Trophoblast cell (in vitro differentiated cells and primary cell): Measurements from ENCODE around the gene TNPO2.

Experiments used
- DNase-seq, 2 donors: peaks; one replicate each; pipeline ENCODE4 v3.0.0-alpha.2; 2016
- H2AFZ ChIP-seq: 2 replicates; pipeline ENCODE4 v1.6.1; 2013; ENCODE audit warnings: low read length, moderate library complexity, mild to moderate bottlenecking; ENCODE audit not compliant: insufficient read depth, poor library complexity
- H2AK5ac ChIP-seq: 2 replicates; pipeline ENCODE4 v1.6.1; 2013; ENCODE audit warnings: mild to moderate bottlenecking, low read length
- H2BK120ac ChIP-seq: 2 replicates; pipeline ENCODE4 v1.6.1; 2013; ENCODE audit warnings: low read length, mild to moderate bottlenecking, moderate library complexity; ENCODE audit not compliant: insufficient read depth, poor library complexity
- H2BK12ac ChIP-seq: 2 replicates; pipeline ENCODE4 v1.6.1; 2013; ENCODE audit warnings: mild to moderate bottlenecking, low read length, moderate library complexity
- H2BK5ac ChIP-seq: 2 replicates; pipeline ENCODE4 v1.6.1; 2013; ENCODE audit warnings: low read length, low read depth, moderate library complexity, mild to moderate bottlenecking; ENCODE audit not compliant: poor library complexity
- H3K14ac ChIP-seq: 2 replicates; pipeline ENCODE4 v1.6.1; 2013; ENCODE audit warnings: mild to moderate bottlenecking, low read length
- H3K18ac ChIP-seq: 2 replicates; pipeline ENCODE4 v1.6.1; 2013; ENCODE audit warnings: mild to moderate bottlenecking, low read length
- H3K23ac ChIP-seq: 2 replicates; pipeline ENCODE4 v1.6.1; 2013; ENCODE audit warnings: low read length
- H3K27ac ChIP-seq: 2 replicates; pipeline ENCODE4 v1.5.1; 2013; ENCODE audit warnings: low read depth, mild to moderate bottlenecking, inconsistent platforms, low read length, moderate library complexity
- H3K27me3 ChIP-seq: 2 replicates; pipeline ENCODE4 v1.6.1; 2013; ENCODE audit warnings: inconsistent platforms, mild to moderate bottlenecking, low read length, moderate library complexity; ENCODE audit not compliant: insufficient read depth
- H3K36me3 ChIP-seq, 2 experiments: 1 replicate in 1 of 2; 2 replicates in 1 of 2; pipeline ENCODE4 v1.6.1; 2013; ENCODE audit warnings: low read length in 2 of 2, mild to moderate bottlenecking in 2 of 2, moderate library complexity in 1 of 2; ENCODE audit not compliant: insufficient read depth in 2 of 2, control insufficient read depth in 1 of 2
- H3K4ac ChIP-seq: 2 replicates; pipeline ENCODE4 v1.6.1; 2013; ENCODE audit warnings: low read depth, mild to moderate bottlenecking, low read length, moderate library complexity
- H3K4me1 ChIP-seq, 2 experiments: 1 replicate in 1 of 2; 2 replicates in 1 of 2; pipeline ENCODE4 v1.6.1; 2013; ENCODE audit warnings: low read length in 2 of 2, mild to moderate bottlenecking in 2 of 2, moderate library complexity in 1 of 2; ENCODE audit not compliant: insufficient read depth in 2 of 2, control insufficient read depth in 1 of 2
- H3K4me2 ChIP-seq: 2 replicates; pipeline ENCODE4 v1.6.1; 2013; ENCODE audit warnings: inconsistent platforms, mild to moderate bottlenecking, low read length, moderate library complexity
- H3K4me3 ChIP-seq: 2 replicates; pipeline ENCODE4 v1.5.1; 2013; ENCODE audit warnings: mild to moderate bottlenecking, low read depth, low read length, inconsistent platforms
- H3K79me1 ChIP-seq: one replicate; pipeline ENCODE4 v1.6.1; 2013; ENCODE audit warnings: low read length
- H3K79me2 ChIP-seq: 2 replicates; pipeline ENCODE4 v1.6.1; 2013; ENCODE audit warnings: low read length, mild to moderate bottlenecking; ENCODE audit not compliant: control insufficient read depth, insufficient read depth, poor library complexity
- H3K9ac ChIP-seq: 2 replicates; pipeline ENCODE4 v1.6.1; 2013; ENCODE audit warnings: mild to moderate bottlenecking, low read length
- H3K9me3 ChIP-seq: 2 replicates; pipeline ENCODE4 v1.6.1; 2013; ENCODE audit warnings: low read depth, mild to moderate bottlenecking, control low read depth, inconsistent platforms, low read length; ENCODE audit not compliant: insufficient read depth
- H4K12ac ChIP-seq: 2 replicates; pipeline ENCODE4 v1.6.1; 2013; ENCODE audit warnings: low read depth, mild to moderate bottlenecking, low read length, moderate library complexity
- H4K8ac ChIP-seq: 2 replicates; pipeline ENCODE4 v1.6.1; 2013; ENCODE audit warnings: low read depth, mild to moderate bottlenecking, low read length, moderate library complexity
- H4K91ac ChIP-seq: one replicate; pipeline ENCODE4 v1.6.1; 2013; ENCODE audit warnings: low read depth, mild to moderate bottlenecking, low read length, moderate library complexity
- WGBS: extraction: QIAGEN DNeasy Blood & Tissue Kit; methylation state at CpG from one replicate; pipeline ENCODE4 v1.1.7; 2013; ENCODE audit warnings: missing lambda C conversion rate; ENCODE audit not compliant: insufficient read length, insufficient coverage; ENCODE audit errors: extremely low coverage; 5-methylcytosine and 5-hydroxymethylcytosine counted together

The TNPO2 gene

DNA sequence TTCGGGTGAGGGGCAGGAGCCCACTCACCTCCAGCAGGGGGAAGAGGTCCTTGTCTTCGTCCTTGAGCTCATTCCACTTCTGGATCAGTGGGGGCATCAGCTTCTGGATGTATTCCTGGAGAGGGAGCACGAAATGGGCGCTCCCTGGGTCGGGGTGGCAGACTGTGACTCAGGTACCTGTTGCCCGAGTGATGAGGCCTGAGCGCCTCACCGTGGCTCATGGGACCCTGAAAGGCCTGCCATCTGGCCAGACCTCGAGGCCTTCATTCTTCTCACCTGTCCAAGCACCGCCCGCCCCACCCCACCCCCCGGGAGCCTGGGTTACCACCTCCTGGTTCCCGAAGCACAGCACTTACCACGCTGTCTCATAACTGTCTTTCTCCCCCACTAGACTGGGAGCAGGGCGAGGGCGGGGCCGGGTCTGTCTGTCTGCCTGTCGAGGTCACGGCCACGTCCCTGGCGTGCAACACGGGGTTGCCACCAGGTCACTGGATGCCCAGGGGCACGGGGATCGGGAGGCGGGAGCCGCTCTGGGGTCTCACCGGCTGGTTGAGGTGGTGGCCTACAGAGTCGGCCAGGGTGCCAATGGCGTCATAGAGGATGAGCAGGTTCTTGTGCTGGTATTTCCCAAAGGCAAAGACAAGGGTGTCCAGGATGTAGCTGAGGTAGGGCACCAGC, 17.9 kb downstream of the TNPO2 start:
- no peaks in the 10 kb centered on the region for H3K79me1 ChIP-seq
- no peak overlapping the region for H2BK120ac ChIP-seq
- H3K23ac ChIP-seq, result no peak overlapping the region
- H3K36me3 ChIP-seq, result peaks cover 81 to 84% of the 10 kb centered on the region in 2 experiments
- no peak overlapping the region for H2BK5ac ChIP-seq
- no peak overlapping the region for H3K18ac ChIP-seq
- DNase-seq, result no peak
- no peaks in the 10 kb centered on the region for H3K4me1 ChIP-seq
- no peak overlapping the region for H4K8ac ChIP-seq
- no peak overlapping the region for H3K4me2 ChIP-seq
- H2AK5ac ChIP-seq, result no peak overlapping the region
- no peak overlapping the region for H3K4ac ChIP-seq
- no peak overlapping the region for H3K14ac ChIP-seq
- no peak overlapping the region for H4K91ac ChIP-seq
- no peak overlapping the region for H4K12ac ChIP-seq
- H2AFZ ChIP-seq, result no peak overlapping the region
- H2BK12ac ChIP-seq, result no peak overlapping the region
- H3K4me3 ChIP-seq, result no peak overlapping the region
- H3K27ac ChIP-seq, result no peak overlapping the region
- no peaks in the 10 kb centered on the region for H3K27me3 ChIP-seq
- WGBS, result no CpG with 5 or more reads among the region's 29 CpGs
- H3K9me3 ChIP-seq, result no peaks in the 10 kb centered on the region
- no peak overlapping the region for H3K9ac ChIP-seq
- no peaks in the 10 kb centered on the region for H3K79me2 ChIP-seq

- Histone ChIP-seq H3K4me1 (no peaks in the 10 kb centered on the region), H2AK5ac (no peak overlapping the region), H3K9me3 (no peaks in the 10 kb centered on the region), H3K14ac (no peak overlapping the region), H3K4me3 (no peak overlapping the region), H4K91ac (no peak overlapping the region), H4K12ac (no peak overlapping the region), H3K4ac (no peak overlapping the region), H3K4me2 (no peak overlapping the region), H3K36me3 (peaks cover 81 to 85% of the 10 kb centered on the region in 2 experiments), H3K9ac (no peak overlapping the region), H2BK5ac (no peak overlapping the region), H2BK120ac (no peak overlapping the region), H4K8ac (no peak overlapping the region), H3K79me2 (no peaks in the 10 kb centered on the region), H3K23ac (no peak overlapping the region), H2AFZ (no peak overlapping the region), H3K27me3 (no peaks in the 10 kb centered on the region), H3K27ac (no peak overlapping the region), H3K79me1 (no peaks in the 10 kb centered on the region), H2BK12ac (no peak overlapping the region), H3K18ac (no peak overlapping the region)
- no peak for DNase-seq
- no CpG with 5 or more reads among the region's 13 CpGs for WGBS
Observed at GRCh38 chr19:12705169-12705568, 18.6 kb downstream of the TNPO2 start.

DNA sequence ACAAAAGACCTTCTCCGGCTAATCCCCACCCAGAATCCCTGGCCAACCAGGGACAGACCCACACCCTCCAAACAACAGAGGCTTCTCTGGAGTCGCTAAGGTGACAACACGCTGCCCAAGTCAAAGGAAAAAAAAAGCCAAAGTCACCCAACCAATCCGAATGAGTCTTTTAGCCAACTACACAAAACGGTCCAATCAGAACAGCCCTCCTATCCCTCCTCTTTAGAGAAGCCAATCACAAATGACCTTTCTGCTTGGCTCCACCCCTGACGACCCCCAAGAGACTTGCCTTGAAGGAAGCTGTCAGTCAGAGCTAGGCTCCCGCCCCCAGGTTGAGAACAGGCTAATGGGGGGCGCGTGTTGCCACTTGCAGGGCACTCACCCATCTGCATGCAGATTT, 20.7 kb downstream of the TNPO2 start:
- no peaks in the 10 kb centered on the region for H3K79me1 ChIP-seq
- no peak overlapping the region for H4K8ac ChIP-seq
- DNase-seq, result peak in 1 of 2 donors; percentile 18
- no peak overlapping the region for H3K4me2 ChIP-seq
- no peak overlapping the region for H2AFZ ChIP-seq
- no peak overlapping the region for H3K23ac ChIP-seq
- no peak overlapping the region for H2BK12ac ChIP-seq
- no peaks in the 10 kb centered on the region for H3K27me3 ChIP-seq
- H3K9ac ChIP-seq, result no peak overlapping the region
- H3K4ac ChIP-seq, result no peak overlapping the region
- peaks cover 76 to 84% of the 10 kb centered on the region in 2 experiments for H3K36me3 ChIP-seq
- H4K12ac ChIP-seq, result no peak overlapping the region
- no peak overlapping the region for H2BK120ac ChIP-seq
- H2BK5ac ChIP-seq, result no peak overlapping the region
- no peak overlapping the region for H3K4me3 ChIP-seq
- H3K27ac ChIP-seq, result no peak overlapping the region
- no peaks in the 10 kb centered on the region for H3K4me1 ChIP-seq
- H3K18ac ChIP-seq, result peak overlapping the region; percentile 46
- H3K14ac ChIP-seq, result no peak overlapping the region
- no peaks in the 10 kb centered on the region for H3K79me2 ChIP-seq
- no peak overlapping the region for H2AK5ac ChIP-seq
- no CpG with 5 or more reads among the region's 9 CpGs for WGBS
- H3K9me3 ChIP-seq, result no peaks in the 10 kb centered on the region
- H4K91ac ChIP-seq, result no peak overlapping the region

DNA sequence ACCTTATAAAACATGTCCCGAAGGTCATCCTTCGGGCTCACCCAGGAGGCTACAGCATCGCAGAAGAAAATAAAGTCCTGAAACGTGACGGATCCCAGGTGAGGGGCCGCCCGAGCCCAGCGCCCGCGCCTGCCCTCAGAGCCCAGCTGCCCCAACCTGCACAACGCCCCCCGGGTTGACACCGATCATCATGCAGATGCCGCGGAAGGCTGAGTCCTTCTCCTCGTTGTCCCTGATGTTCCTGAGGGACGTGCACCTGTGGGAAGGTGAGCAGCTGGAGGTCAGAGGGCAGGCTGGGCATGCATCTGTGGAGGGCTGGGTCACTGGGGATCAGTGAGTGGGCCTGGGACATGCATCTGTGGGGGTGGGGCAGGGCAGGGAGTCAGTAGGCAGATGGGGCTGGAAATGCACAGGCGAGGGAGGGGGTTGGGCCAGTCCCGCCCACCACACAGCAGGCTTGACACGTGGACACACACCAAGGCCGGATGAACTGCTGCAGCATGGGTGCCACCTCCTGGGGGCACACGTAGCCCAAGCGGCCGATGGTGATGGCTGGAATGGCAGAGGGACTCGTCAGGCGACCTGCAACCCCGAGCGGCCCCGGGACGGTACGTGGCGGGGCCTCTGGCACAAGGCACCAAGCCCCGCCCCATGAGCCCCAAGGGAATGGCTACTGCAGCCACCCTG, 22.0 kb downstream of the TNPO2 start:
- Histone ChIP-seq H2AFZ (no peak overlapping the region), H3K18ac (no peak overlapping the region), H2BK12ac (no peak overlapping the region), H3K9me3 (no peaks in the 10 kb centered on the region), H3K27me3 (no peaks in the 10 kb centered on the region), H3K4ac (no peak overlapping the region), H2BK120ac (no peak overlapping the region), H3K23ac (no peak overlapping the region), H3K27ac (no peak overlapping the region), H3K79me2 (peaks cover under 1% of the 10 kb centered on the region), H2BK5ac (no peak overlapping the region), H3K4me1 (no peaks in the 10 kb centered on the region), H3K4me2 (no peak overlapping the region), H2AK5ac (no peak overlapping the region), H3K79me1 (no peaks in the 10 kb centered on the region), H3K9ac (no peak overlapping the region), H3K4me3 (no peak overlapping the region), H4K8ac (no peak overlapping the region), H4K12ac (no peak overlapping the region), H3K14ac (no peak overlapping the region), H3K36me3 (peaks cover 72 to 79% of the 10 kb centered on the region in 2 experiments), H4K91ac (no peak overlapping the region)
- DNase-seq, result no peak
- no CpG with 5 or more reads among the region's 33 CpGs for WGBS
